Liver (tissue), 9 donors: ENCODE measurements around the gene TLL2. TPM values are rescaled to one million over a fixed set of nuclear protein-coding genes. Genes with fewer than 3 reads are reported as not detected.

Source experiments
- DNase-seq: peaks from one replicate; pipeline ENCODE4 v3.0.0-alpha.2; 2017; ENCODE audit warnings: low spot score
- H3K27ac ChIP-seq, 2 donors: one replicate each; pipeline ENCODE4 v1.7.0; 2013; ENCODE audit warnings: inconsistent platforms in 2 of 2, low read length in 2 of 2, control low read depth in 1 of 2, low read depth in 1 of 2, mild to moderate bottlenecking in 1 of 2
- H3K27me3 ChIP-seq, 4 donors: one replicate each; pipeline versions ENCODE4 v1.6.1 to v1.7.0; 2013; ENCODE audit warnings: low read length in 3 of 4, inconsistent platforms in 1 of 4, mild to moderate bottlenecking in 1 of 4, moderate library complexity in 1 of 4; ENCODE audit not compliant: control insufficient read depth in 4 of 4, insufficient read depth in 4 of 4
- H3K36me3 ChIP-seq, 4 donors: one replicate each; pipeline versions ENCODE4 v1.6.1 to v1.7.0; 2013; ENCODE audit warnings: low read length in 3 of 4, mild to moderate bottlenecking in 3 of 4, low read depth in 1 of 4, moderate library complexity in 1 of 4; ENCODE audit not compliant: control insufficient read depth in 4 of 4, insufficient read depth in 3 of 4
- H3K4me1 ChIP-seq, 4 donors: one replicate each; pipeline versions ENCODE4 v1.6.1 to v1.7.0; 2013; ENCODE audit warnings: low read length in 3 of 4, mild to moderate bottlenecking in 3 of 4, moderate library complexity in 1 of 4; ENCODE audit not compliant: control insufficient read depth in 4 of 4, insufficient read depth in 4 of 4
- H3K4me3 ChIP-seq, 3 donors: one replicate each; pipeline versions ENCODE4 v1.6.1 to v1.7.0; 2013; ENCODE audit warnings: low read length in 3 of 3, control low read depth in 1 of 3, low read depth in 1 of 3, mild to moderate bottlenecking in 1 of 3
- H3K9ac ChIP-seq, 2 donors: one replicate each; pipeline ENCODE4 v1.7.0; 2013; ENCODE audit warnings: low read length in 2 of 2, mild to moderate bottlenecking in 2 of 2, moderate library complexity in 2 of 2, control low read depth in 1 of 2, low read depth in 1 of 2
- H3K9me3 ChIP-seq, 4 donors: one replicate each; pipeline versions ENCODE4 v1.6.1 to v1.7.0; 2013; ENCODE audit warnings: low read length in 3 of 4; ENCODE audit not compliant: control insufficient read depth in 4 of 4
- FOXA1 ChIP-seq: IDR thresholded peaks from 2 replicates; pipeline ENCODE4 v1.6.1; 2016; ENCODE audit warnings: antibody characterized with exemption
- GABPA ChIP-seq, 2 donors: IDR thresholded peaks in 1 of 2; conservative IDR thresholded peaks in 1 of 2; 2 replicates each; pipeline ENCODE4 v1.6.1; 2016; ENCODE audit warnings: antibody characterized with exemption in 2 of 2, mild to moderate bottlenecking in 1 of 2, moderate library complexity in 1 of 2
- TAF1 ChIP-seq: conservative IDR thresholded peaks from 2 replicates; pipeline ENCODE4 v1.6.1; 2016; ENCODE audit warnings: antibody characterized with exemption, mild to moderate bottlenecking
- ZBTB33 ChIP-seq: IDR thresholded peaks from 2 replicates; pipeline ENCODE4 v1.6.1; 2016; ENCODE audit warnings: antibody characterized with exemption
- WGBS: extraction: QIAGEN DNeasy Blood & Tissue Kit; methylation state at CpG from one replicate; pipeline ENCODE4 v1.1.7; 2013; 5-methylcytosine and 5-hydroxymethylcytosine counted together
- polyA plus RNA-seq, 2 donors: library from polyadenylated mRNA; stranded (reverse) in 1 of 2; unstranded in 1 of 2; fragments of 200-250 nt in 1 of 2; fragments of >200 nt in 1 of 2; fragmentation: Nextera tagmentation in 1 of 2; extraction: Ambion mirVana in 1 of 2; gene quantifications; one replicate each; pipeline versions ENCODE4 v1.2.1 to v1.2.3, GENCODE V29; 2013 to 2015
- total RNA-seq, 2 donors: library from RNA; depleted of rRNA; stranded (reverse); fragments of >200 nt; gene quantifications; one replicate each; pipeline ENCODE4 v1.2.3, GENCODE V29; 2014
- donor health status: healthy.
- donor health status: healthy.
- donor health status: healthy.
- donor health status: healthy.
- donor health status: healthy.

TLL2 gene
- total and polyA plus RNA-seq, 4 donors, result 0.06 to 0.19 (median 0.08) TPM; not detected in 1

GRCh38 chr10:96421995-96422394 lies 91.7 kb downstream of the TLL2 start:
- Histone ChIP-seq H3K27ac (no peak overlapping the region), H3K9me3 (no peaks in the 10 kb centered on the region), H3K4me3 (no peak overlapping the region), H3K27me3 (no peaks in the 10 kb centered on the region), H3K9ac (no peak overlapping the region), H3K36me3 (no peaks in the 10 kb centered on the region), H3K4me1 (no peaks in the 10 kb centered on the region)
- TF ChIP-seq ZBTB33, result no peak
- 66% methylated on average over 1 of the region's 1 CpG for WGBS
- DNase-seq, result no peak

DNA sequence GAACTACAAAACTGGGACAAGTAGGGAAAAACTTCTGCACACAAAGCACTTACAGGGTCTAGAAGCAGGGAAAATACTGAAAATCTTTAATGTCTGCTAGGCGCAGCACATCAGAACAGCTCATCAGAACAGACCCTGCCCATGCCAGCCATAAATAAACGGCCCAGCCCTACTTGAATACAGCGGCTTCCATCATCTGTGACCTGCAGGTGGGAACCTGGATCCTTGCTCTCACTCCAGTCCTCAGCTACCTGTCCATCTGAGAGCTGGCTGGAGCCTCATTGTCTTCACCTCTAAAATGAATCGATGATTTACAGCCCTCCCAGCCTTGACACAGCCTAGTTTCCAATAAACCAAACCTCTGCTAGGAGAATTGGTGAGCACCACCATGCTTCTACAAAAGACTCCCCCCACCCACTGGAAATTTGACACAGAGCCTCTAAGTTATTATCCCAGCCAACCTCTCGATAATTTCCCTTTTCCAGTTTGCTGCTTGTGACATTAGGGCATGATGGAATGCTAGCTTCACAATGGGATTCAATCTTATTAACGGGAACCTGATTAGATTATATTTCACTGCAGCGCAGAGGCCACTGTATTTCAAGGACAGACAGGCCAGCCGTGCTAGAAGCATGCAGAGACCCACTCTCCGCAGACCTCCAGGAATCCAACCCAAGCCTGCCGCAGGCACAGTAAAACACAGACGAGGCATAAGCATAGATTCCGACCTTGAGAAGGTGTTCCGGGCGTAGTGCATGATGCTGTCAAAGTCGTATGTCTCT lies 93.3 kb downstream of the TLL2 start:
- no peak overlapping the region for H3K27ac ChIP-seq
- WGBS, result 91% methylated on average over 15 of the region's 15 CpGs

GRCh38 chr10:96419351-96419750 lies 94.4 kb downstream of the TLL2 start:
- Histone ChIP-seq H3K9me3 (no peaks in the 10 kb centered on the region), H3K36me3 (no peaks in the 10 kb centered on the region), H3K9ac (no peak overlapping the region), H3K4me3 (no peak overlapping the region), H3K27ac (no peak overlapping the region), H3K27me3 (peaks cover 0 to 1% (median 0%) of the 10 kb centered on the region in 4 donors), H3K4me1 (no peaks in the 10 kb centered on the region)
- TF ChIP-seq ZBTB33 (no peak), TAF1 (no peak)
- 95% methylated on average over 3 of the region's 3 CpGs for WGBS
- DNase-seq, result no peak

More for the DNA sequence above, 93.3 kb downstream of the TLL2 start:
- H3K4me3 ChIP-seq, result no peak overlapping the region
- no peak for TF ChIP-seq GABPA (IDR thresholded peaks at IDR 0.05 in 1 of 2, conservative IDR thresholded peaks at IDR 0.05 in 1 of 2)
- TF ChIP-seq ZBTB33, result no peak
- TF ChIP-seq FOXA1, result no peak
- no peak for DNase-seq
- no peak overlapping the region for H3K9ac ChIP-seq
- H3K9me3 ChIP-seq, result no peaks in the 10 kb centered on the region
- H3K4me1 ChIP-seq, result no peaks in the 10 kb centered on the region
- H3K36me3 ChIP-seq, result no peaks in the 10 kb centered on the region
- no peaks in the 10 kb centered on the region for H3K27me3 ChIP-seq
